Activated CD8-positive, alpha-beta T cell treated with anti-CD3 and anti-CD28 coated beads for 36 hours (primary cell): ENCODE data around the gene RAP1GDS1. TPM values are rescaled to one million over a fixed set of nuclear protein-coding genes. Genes with fewer than 3 reads are reported as not detected.

Experiments
- ATAC-seq: fragments of 200-7000 bp; cut with Tn5 transposase; one replicate; pipeline ENCODE4 v1.10.0; 2021; ENCODE audit warnings: mild to moderate bottlenecking, moderate library complexity
- CTCF ChIA-PET: fragments of 350-600 bp; sonication (Branson Sonifier 250); formaldehyde crosslinking; loops from one replicate; lab custom pipeline; 2021; ENCODE audit warnings: antibody characterized with exemption; lab: Charles Lee
- POLR2A ChIA-PET: fragments of 350-600 bp; sonication (Branson Sonifier 250); formaldehyde crosslinking; loops from one replicate; lab custom pipeline; 2021; ENCODE audit warnings: antibody characterized with exemption; lab: Charles Lee
- DNase-seq: peaks from one replicate; pipeline ENCODE4 v3.0.0-alpha.2; 2020
- H3K27ac Mint-ChIP-seq: one replicate; pipeline ENCODE4 v1.8.0; 2021; ENCODE audit warnings: mild to moderate bottlenecking, mixed read lengths
- H3K27me3 Mint-ChIP-seq: one replicate; pipeline ENCODE4 v1.8.0; 2021; ENCODE audit warnings: mixed read lengths
- H3K36me3 Mint-ChIP-seq: one replicate; pipeline ENCODE4 v1.8.0; 2021; ENCODE audit warnings: low read depth, mixed read lengths
- H3K4me1 Mint-ChIP-seq: one replicate; pipeline ENCODE4 v1.8.0; 2021; ENCODE audit warnings: low read depth, mixed read lengths
- H3K4me3 Mint-ChIP-seq: one replicate; pipeline ENCODE4 v1.8.0; 2021; ENCODE audit warnings: mild to moderate bottlenecking, moderate library complexity, mixed read lengths
- H3K9me3 Mint-ChIP-seq: one replicate; pipeline ENCODE4 v1.8.0; 2021; ENCODE audit warnings: mixed read lengths
- CTCF ChIP-seq: fragments of 200-600 bp; IDR thresholded peaks from one replicate; pipeline ENCODE4 v1.8.0; 2022; ENCODE audit warnings: antibody characterized with exemption, mild to moderate bottlenecking
- intact Hi-C: fragments of 100-400 bp; cut with micrococcal nuclease; formaldehyde crosslinking; loops from one replicate; pipeline ENCODE4 v1.10.0; 2022
- total RNA-seq, 2 experiments: library from RNA; stranded (reverse); gene quantifications; one replicate each; pipeline ENCODE4 v1.2.3, GENCODE V29; 2021

RAP1GDS1 gene
- total RNA-seq, 2 experiments from 2014 or later: 49.8 to 52.1 TPM

GRCh38 chr4:98482847-98483806 lies 221.9 kb downstream of the RAP1GDS1 start:
- H3K4me1 Mint-ChIP-seq: peaks cover 76% of the 10 kb centered on the region
- no peak for TF ChIP-seq CTCF
- DNase-seq (peak; percentile 80), ATAC-seq (peak; percentile 87)
- H3K27ac Mint-ChIP-seq: peak overlapping the region; percentile 98
- CTCF ChIA-PET: interaction anchor here (0.8 to 3.7 kb wide), 5 partner anchors 12 to 512 kb away, joined by 3 to 20 read pairs (median 3); partner anchors contain the start of gene METAP1
- peak overlapping the region; percentile 51 for H3K4me3 Mint-ChIP-seq
- POLR2A ChIA-PET: interaction anchor here (0.6 to 2.0 kb wide), 9 partner anchors 9 to 446 kb away, joined by 3 to 9 read pairs (median 4); partner anchors contain the start of genes EIF4E and TSPAN5
- H3K27me3 Mint-ChIP-seq: no peaks in the 10 kb centered on the region
- peaks cover 32% of the 10 kb centered on the region for H3K36me3 Mint-ChIP-seq
- intact Hi-C loops: loop anchor here (1.0 to 10.0 kb wide), 3 partner anchors 122 to 442 kb away; partner anchors contain the start of gene EIF4E
- H3K9me3 Mint-ChIP-seq: no peaks in the 10 kb centered on the region

- intact Hi-C loops: loop anchor here (10.0 kb wide), 2 partner anchors 121 to 441 kb away; partner anchors contain the start of gene EIF4E
- no peaks in the 10 kb centered on the region for H3K27me3 Mint-ChIP-seq
- H3K4me1 Mint-ChIP-seq: peaks cover 73% of the 10 kb centered on the region
- H3K9me3 Mint-ChIP-seq: no peaks in the 10 kb centered on the region
- no peak for ATAC-seq
- no peak for DNase-seq
- no peak overlapping the region for H3K4me3 Mint-ChIP-seq
- no peak for TF ChIP-seq CTCF
- peaks cover 28% of the 10 kb centered on the region for H3K36me3 Mint-ChIP-seq
- peak overlapping the region; percentile 98 for H3K27ac Mint-ChIP-seq
- POLR2A ChIA-PET: interaction anchor here (0.9 to 1.8 kb wide), 4 partner anchors 9 to 445 kb away, joined by 3 to 9 read pairs (median 3); partner anchors contain the start of gene EIF4E
- CTCF ChIA-PET: interaction anchor here (0.8 to 3.7 kb wide), 3 partner anchors 16 to 385 kb away, joined by 3 to 20 read pairs (median 3); no protein-coding TSS in a partner anchor
These were observed 222.8 kb downstream of the RAP1GDS1 start for GRCh38 chr4:98484031-98484430.

GRCh38 chr4:98485816-98486345 lies 224.7 kb downstream of the RAP1GDS1 start:
- Mint-ChIP-seq H3K27me3 (no peaks in the 10 kb centered on the region), H3K4me3 (peak overlapping the region; percentile 24), H3K4me1 (peaks cover 59% of the 10 kb centered on the region), H3K9me3 (no peaks in the 10 kb centered on the region), H3K27ac (peak overlapping the region; percentile 74), H3K36me3 (peaks cover 28% of the 10 kb centered on the region)
- intact Hi-C loops: loop anchor here (10.0 kb wide), 2 partner anchors 119 to 439 kb away; partner anchors contain the start of gene EIF4E
- DNase-seq (no peak), ATAC-seq (no peak)
- ChIA-PET CTCF (interaction anchor here (1.1 to 1.6 kb wide), 3 partner anchors 10 to 44 kb away, joined by 3 to 9 read pairs (median 5); no protein-coding TSS in a partner anchor), POLR2A (interaction anchor here (0.6 to 1.4 kb wide), 5 partner anchors 37 to 443 kb away, joined by 3 to 5 read pairs (median 3); partner anchors contain the start of gene EIF4E)
- TF ChIP-seq CTCF: no peak

GRCh38 chr4:98490251-98490650 lies 229.1 kb downstream of the RAP1GDS1 start:
- no peak overlapping the region for H3K4me3 Mint-ChIP-seq
- ATAC-seq: no peak
- peaks cover 15% of the 10 kb centered on the region for H3K36me3 Mint-ChIP-seq
- ChIA-PET POLR2A (no interaction called here), CTCF (no interaction called here)
- no peak overlapping the region for H3K27ac Mint-ChIP-seq
- no peaks in the 10 kb centered on the region for H3K27me3 Mint-ChIP-seq
- DNase-seq: no peak
- peaks cover 38% of the 10 kb centered on the region for H3K4me1 Mint-ChIP-seq
- no peak for TF ChIP-seq CTCF
- H3K9me3 Mint-ChIP-seq: no peaks in the 10 kb centered on the region
- intact Hi-C loops: no loop called here
